Measurements from ENCODE around the gene PIGN. TPM values are rescaled to one million over a fixed set of nuclear protein-coding genes. Genes with fewer than 3 reads are reported as not detected.

PIGN gene
- total RNA-seq, 4 donors from 2014 or later: 26.1 to 48.8 (median 34.6) TPM

DNA sequence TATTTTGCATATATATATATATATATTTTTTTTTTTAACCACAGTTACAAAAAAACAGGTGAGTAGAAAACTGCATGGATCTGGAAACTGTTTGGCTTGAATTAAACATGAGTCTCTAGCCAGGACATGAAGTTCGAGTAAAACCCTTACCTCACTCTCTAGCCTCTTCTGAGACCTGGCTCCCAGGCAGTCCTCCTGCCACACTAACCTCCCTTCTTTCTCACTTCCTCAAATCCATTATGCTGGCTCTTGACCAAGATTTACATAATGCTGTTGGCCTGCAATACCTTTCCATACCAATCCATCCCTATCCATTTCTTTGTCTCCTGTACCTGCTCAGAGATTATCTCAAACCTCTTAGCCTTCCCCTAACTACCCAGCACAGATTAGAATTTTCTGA, 34.0 kb downstream of the PIGN start:
- intact Hi-C loops (cut with DNase I): no loop called here
- no peaks in the 10 kb centered on the region for H3K9me3 ChIP-seq
- TF ChIP-seq, protein P1, sequence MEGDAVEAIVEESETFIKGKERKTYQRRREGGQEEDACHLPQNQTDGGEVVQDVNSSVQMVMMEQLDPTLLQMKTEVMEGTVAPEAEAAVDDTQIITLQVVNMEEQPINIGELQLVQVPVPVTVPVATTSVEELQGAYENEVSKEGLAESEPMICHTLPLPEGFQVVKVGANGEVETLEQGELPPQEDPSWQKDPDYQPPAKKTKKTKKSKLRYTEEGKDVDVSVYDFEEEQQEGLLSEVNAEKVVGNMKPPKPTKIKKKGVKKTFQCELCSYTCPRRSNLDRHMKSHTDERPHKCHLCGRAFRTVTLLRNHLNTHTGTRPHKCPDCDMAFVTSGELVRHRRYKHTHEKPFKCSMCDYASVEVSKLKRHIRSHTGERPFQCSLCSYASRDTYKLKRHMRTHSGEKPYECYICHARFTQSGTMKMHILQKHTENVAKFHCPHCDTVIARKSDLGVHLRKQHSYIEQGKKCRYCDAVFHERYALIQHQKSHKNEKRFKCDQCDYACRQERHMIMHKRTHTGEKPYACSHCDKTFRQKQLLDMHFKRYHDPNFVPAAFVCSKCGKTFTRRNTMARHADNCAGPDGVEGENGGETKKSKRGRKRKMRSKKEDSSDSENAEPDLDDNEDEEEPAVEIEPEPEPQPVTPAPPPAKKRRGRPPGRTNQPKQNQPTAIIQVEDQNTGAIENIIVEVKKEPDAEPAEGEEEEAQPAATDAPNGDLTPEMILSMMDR (IDR thresholded peaks at IDR 0.05): no peak
- TF ChIP-seq POLR2A (IDR thresholded peaks at IDR 0.05): no peak
- H3K27ac ChIP-seq: no peak overlapping the region
- no peak overlapping the region for H3K4me3 ChIP-seq
- peaks cover 0 to 77% (median 0%) of the 10 kb centered on the region in 3 donors for H3K36me3 ChIP-seq
- no peak for DNase-seq
- H3K27me3 ChIP-seq: no peaks in the 10 kb centered on the region
- no peaks in the 10 kb centered on the region for H3K4me1 ChIP-seq
- WGBS, 2 donors: 81 to 100% methylated on average over 1 of the region's 1 CpG

DNA sequence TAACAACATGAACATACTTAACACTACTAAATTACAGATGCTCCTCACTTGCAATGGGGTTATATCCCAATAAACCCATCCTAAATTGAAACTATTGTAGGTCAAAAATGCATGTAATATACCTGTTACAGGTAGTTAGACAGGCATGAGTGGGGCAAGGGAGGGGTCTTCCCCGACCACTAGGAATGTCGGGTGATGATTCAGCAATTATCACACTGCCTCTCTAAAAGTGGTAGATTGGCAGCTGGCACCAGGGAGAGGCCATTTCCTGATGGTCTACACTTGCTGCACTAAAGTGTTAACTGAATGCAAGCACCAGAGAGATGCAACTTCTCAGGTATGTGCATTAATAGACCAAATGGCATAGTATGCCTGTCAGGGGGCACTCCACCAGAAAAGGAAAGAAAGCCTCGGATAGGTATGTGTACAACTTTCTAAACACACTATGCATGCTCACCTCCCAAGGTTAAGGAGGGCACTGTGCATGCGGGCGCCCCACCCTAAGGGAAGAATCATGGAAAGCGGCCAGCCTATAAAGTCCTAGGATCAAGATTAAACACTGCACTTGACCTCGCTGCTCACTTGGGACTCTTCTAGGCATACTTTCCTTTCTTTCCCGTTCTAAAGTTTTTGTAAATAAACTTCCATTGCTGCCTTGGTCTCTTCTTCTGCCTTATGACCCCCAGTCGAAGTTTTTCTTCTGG, 35.6 kb downstream of the PIGN start:
- no peaks in the 10 kb centered on the region for H3K4me1 ChIP-seq
- intact Hi-C loops (cut with DNase I): no loop called here
- no peak for DNase-seq
- H3K27me3 ChIP-seq: no peaks in the 10 kb centered on the region
- H3K4me3 ChIP-seq: no peak overlapping the region
- TF ChIP-seq, protein P1 (IDR thresholded peaks at IDR 0.05): no peak
- no peak for TF ChIP-seq POLR2A (IDR thresholded peaks at IDR 0.05)
- no peak overlapping the region for H3K27ac ChIP-seq
- peaks cover 0 to 66% (median 0%) of the 10 kb centered on the region in 3 donors for H3K36me3 ChIP-seq
- no peaks in the 10 kb centered on the region for H3K9me3 ChIP-seq
- 87 to 89% methylated on average over 9 of the region's 9 CpGs for WGBS, 2 donors

DNA sequence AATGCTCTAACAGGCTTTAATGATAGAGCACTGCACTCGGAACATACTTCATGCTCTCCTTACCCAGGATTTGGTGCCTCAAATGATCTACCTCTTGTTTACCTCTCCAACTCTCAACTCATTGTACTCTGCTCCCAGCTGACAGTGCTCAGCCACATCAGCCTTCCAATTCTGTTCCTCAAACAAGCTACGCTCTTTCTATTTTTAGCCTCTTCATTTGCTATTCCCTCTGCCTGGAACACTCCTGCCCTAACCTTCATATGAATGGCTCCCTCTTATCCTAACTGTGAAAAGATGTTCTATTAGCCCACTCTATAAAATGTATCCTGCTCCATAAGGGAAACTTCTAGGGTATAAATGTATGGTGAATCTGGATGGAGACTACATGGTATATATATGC, 42.5 kb downstream of the PIGN start:
- Histone ChIP-seq H3K9me3 (no peaks in the 10 kb centered on the region), H3K36me3 (peaks cover 0 to 44% (median 0%) of the 10 kb centered on the region in 3 donors), H3K4me3 (no peak overlapping the region), H3K4me1 (no peaks in the 10 kb centered on the region), H3K27me3 (no peaks in the 10 kb centered on the region), H3K27ac (no peak overlapping the region)
- intact Hi-C loops (cut with DNase I): no loop called here
- TF ChIP-seq, protein P1 (IDR thresholded peaks at IDR 0.05): no peak
- TF ChIP-seq POLR2A (IDR thresholded peaks at IDR 0.05): no peak
- WGBS, 2 donors: 93 to 100% methylated on average over 2 of the region's 2 CpGs
- DNase-seq: no peak

DNA sequence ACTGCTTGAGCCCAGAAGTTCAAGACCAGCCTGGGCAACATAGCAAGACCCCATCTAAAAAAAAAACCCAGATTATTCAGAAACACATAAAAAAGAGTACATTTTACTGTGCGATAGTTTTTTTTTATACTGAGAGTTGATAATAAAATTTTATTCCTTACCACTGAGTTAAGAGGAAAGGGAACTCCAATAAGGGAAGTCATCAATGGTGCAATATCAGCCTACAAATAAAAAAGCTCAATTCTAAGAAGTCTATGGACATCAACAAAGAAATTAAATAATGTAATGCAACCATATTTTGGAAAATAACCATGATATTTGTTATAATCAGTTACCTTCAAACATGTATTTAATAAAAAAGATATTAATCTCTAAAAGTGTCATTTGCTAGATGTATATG, 46.6 kb downstream of the PIGN start:
- no peak for DNase-seq

More for the DNA sequence above, 46.6 kb downstream of the PIGN start:
- Histone ChIP-seq H3K9me3 (no peaks in the 10 kb centered on the region), H3K36me3 (peaks cover 0 to 66% (median 5%) of the 10 kb centered on the region in 3 donors), H3K27me3 (no peaks in the 10 kb centered on the region), H3K27ac (no peak overlapping the region), H3K4me3 (no peak overlapping the region), H3K4me1 (no peaks in the 10 kb centered on the region)
- WGBS, 2 donors: 0 to 47% methylated on average over 1 of the region's 1 CpG
- intact Hi-C loops (cut with DNase I): no loop called here
- TF ChIP-seq, protein P1 (IDR thresholded peaks at IDR 0.05): no peak
- TF ChIP-seq POLR2A (IDR thresholded peaks at IDR 0.05): no peak

All from esophagus squamous epithelium (tissue), 5 donors.